ENCODE measurements around the gene MYBBP1A.

MYBBP1A gene

GRCh38 chr17:4572131-4572530 is 16.9 kb upstream of the MYBBP1A start:
- DNase-seq (ENCODE audit: low read depth): no peak

- no peak for DNase-seq (ENCODE audit: low read depth)
Observed at GRCh38 chr17:4569591-4569990, 14.4 kb upstream of the MYBBP1A start.

- DNase-seq (ENCODE audit: low read depth): peak; percentile 24
Observed at GRCh38 chr17:4566785-4567184, 11.6 kb upstream of the MYBBP1A start.

GRCh38 chr17:4565209-4566141 is 10.3 kb upstream of the MYBBP1A start:
- peak; percentile 65 for DNase-seq (ENCODE audit: low read depth)

- DNase-seq (ENCODE audit: low read depth): no peak
Observed at GRCh38 chr17:4562015-4562969, 7.1 kb upstream of the MYBBP1A start.

GRCh38 chr17:4560837-4561256 is 5.7 kb upstream of the MYBBP1A start:
- DNase-seq (ENCODE audit: low read depth): no peak

- DNase-seq (ENCODE audit: low read depth): no peak
Observed at GRCh38 chr17:4560421-4560820, 5.2 kb upstream of the MYBBP1A start, which contains the start of gene GGT6. GGT6 (minus strand) TSS chr17:4560577; CDS start chr17:4560521, 56 bp downstream.

- DNase-seq (ENCODE audit: low read depth): no peak
Observed at GRCh38 chr17:4559966-4560365, 4.8 kb upstream of the MYBBP1A start.

- no peak for DNase-seq (ENCODE audit: low read depth)
Observed at GRCh38 chr17:4559139-4559791, 4.1 kb upstream of the MYBBP1A start.

- DNase-seq (ENCODE audit: low read depth): no peak
Observed at GRCh38 chr17:4558347-4558971, 3.3 kb upstream of the MYBBP1A start.

GRCh38 chr17:4557626-4558346 is 2.6 kb upstream of the MYBBP1A start:
- DNase-seq (ENCODE audit: low read depth): no peak

GRCh38 chr17:4556996-4557395 is 1.8 kb upstream of the MYBBP1A start:
- DNase-seq (ENCODE audit: low read depth): no peak

GRCh38 chr17:4555873-4556759 is 932 bp upstream of the MYBBP1A start:
- DNase-seq (ENCODE audit: low read depth): no peak

GRCh38 chr17:4554441-4554996 is 665 bp downstream of the MYBBP1A start:
- DNase-seq (ENCODE audit: low read depth): no peak

GRCh38 chr17:4553669-4554068 is 1.5 kb downstream of the MYBBP1A start:
- no peak for DNase-seq (ENCODE audit: low read depth)

- DNase-seq (ENCODE audit: low read depth): no peak
Observed at GRCh38 chr17:4551796-4552525, 3.2 kb downstream of the MYBBP1A start.

- no peak for DNase-seq (ENCODE audit: low read depth)
Observed at GRCh38 chr17:4551141-4551540, 4.0 kb downstream of the MYBBP1A start.

- DNase-seq (ENCODE audit: low read depth): no peak
Observed at GRCh38 chr17:4550534-4551039, 4.6 kb downstream of the MYBBP1A start.

All from fibroblast of the conjunctiva (primary cell).